H4 (cell line): ENCODE data around the gene SPTB. TPM values are rescaled to one million over a fixed set of nuclear protein-coding genes. Genes with fewer than 3 reads are reported as not detected.

Experiments used
- DNase-seq: peaks from one replicate; pipeline ENCODE4 v3.0.0-alpha.2; 2015; ENCODE audit warnings: low spot score
- total RNA-seq: library from RNA; depleted of rRNA; stranded (reverse); fragments of >200 nt; shearing (Covaris generic); gene quantifications from 2 replicates; pipeline ENCODE4 v1.2.3, GENCODE V29; 2014

SPTB gene
- total RNA-seq, 1 experiment from 2014 or later, result 0.04 TPM

- no peak for DNase-seq
Measured at GRCh38 chr14:64729386-64730060, 150.2 kb downstream of the SPTB start.

- DNase-seq, result no peak
Measured at GRCh38 chr14:64728856-64729255, 150.9 kb downstream of the SPTB start.

- no peak for DNase-seq
Measured at GRCh38 chr14:64728106-64728505, 151.6 kb downstream of the SPTB start.

- no peak for DNase-seq
Measured at GRCh38 chr14:64727551-64728071, 152.1 kb downstream of the SPTB start.

GRCh38 chr14:64726585-64726890 is 153.2 kb downstream of the SPTB start:
- DNase-seq, result peak; percentile 51

- no peak for DNase-seq
Measured at GRCh38 chr14:64725879-64726584, 153.7 kb downstream of the SPTB start.

- DNase-seq, result no peak
Measured at GRCh38 chr14:64725261-64725815, 154.4 kb downstream of the SPTB start.

- DNase-seq, result no peak
Measured at GRCh38 chr14:64724578-64724930, 155.2 kb downstream of the SPTB start.

GRCh38 chr14:64723691-64724577 is 155.8 kb downstream of the SPTB start:
- DNase-seq, result no peak

- no peak for DNase-seq
Measured at GRCh38 chr14:64722842-64723447, 156.8 kb downstream of the SPTB start.

GRCh38 chr14:64721899-64722298 is 157.8 kb downstream of the SPTB start:
- no peak for DNase-seq

- peak; percentile 96 for DNase-seq
Measured at GRCh38 chr14:64721391-64721791, 158.3 kb downstream of the SPTB start.

GRCh38 chr14:64720131-64720576 is 159.6 kb downstream of the SPTB start:
- DNase-seq, result peak; percentile 95

GRCh38 chr14:64719601-64720000 is 160.1 kb downstream of the SPTB start:
- DNase-seq, result no peak

- no peak for DNase-seq
Measured at GRCh38 chr14:64718762-64719161, 160.9 kb downstream of the SPTB start.

GRCh38 chr14:64717870-64718269 is 161.8 kb downstream of the SPTB start:
- DNase-seq, result no peak

- DNase-seq, result no peak
Measured at GRCh38 chr14:64715628-64716412, 163.9 kb downstream of the SPTB start.

GRCh38 chr14:64715146-64715627 is 164.5 kb downstream of the SPTB start:
- DNase-seq, result no peak

- no peak for DNase-seq
Measured at GRCh38 chr14:64714432-64715025, 165.2 kb downstream of the SPTB start.

GRCh38 chr14:64713677-64714076 is 166.0 kb downstream of the SPTB start:
- no peak for DNase-seq
